H1 (cell line): Measurements from ENCODE around the gene CYP46A1. TPM values are rescaled to one million over a fixed set of nuclear protein-coding genes. Genes with fewer than 3 reads are reported as not detected.

ENCODE experiments used
- CTCF ChIA-PET: fragments of 300-600 bp; sonication (Branson Sonifier 250); formaldehyde crosslinking; loops from one replicate; lab custom pipeline; 2021; ENCODE audit not compliant: partially characterized antibody; lab: Charles Lee
- POLR2A ChIA-PET: fragments of 300-600 bp; sonication (Branson Sonifier 250); formaldehyde crosslinking; loops from one replicate; lab custom pipeline; 2021; ENCODE audit warnings: inconsistent platforms; ENCODE audit not compliant: partially characterized antibody; lab: Charles Lee
- DNase-seq, 2 experiments: peaks; one replicate each; pipeline versions ENCODE4 v3.0.0 to v3.0.0-alpha.2; 2010 to 2022; ENCODE audit warnings: low spot score in 2 of 2, low read depth in 1 of 2, mixed read lengths in 1 of 2
- FAIRE-seq: peaks from 2 replicates; lab custom pipeline; 2011; peaks lifted over from hg19 to GRCh38; lab: Jason Lieb, UNC
- H2AFZ ChIP-seq: 2 replicates; pipeline ENCODE4 v1.8.1; 2012; ENCODE audit warnings: low read length, inconsistent platforms
- H2AK5ac ChIP-seq: 2 replicates; pipeline ENCODE4 v1.6.1; 2013; ENCODE audit warnings: low read depth, low read length
- H2BK120ac ChIP-seq: replicated peaks from 2 replicates; pipeline ENCODE3; 2013; ENCODE audit warnings: low read depth, low read length, inconsistent platforms
- H2BK12ac ChIP-seq: 2 replicates; pipeline ENCODE4 v1.6.1; 2013; ENCODE audit warnings: low read depth, low read length
- H2BK15ac ChIP-seq: 2 replicates; pipeline ENCODE4 v1.6.1; 2013; ENCODE audit warnings: low read length
- H2BK20ac ChIP-seq: 2 replicates; pipeline ENCODE4 v1.6.1; 2013; ENCODE audit warnings: low read length
- H2BK5ac ChIP-seq: 2 replicates; pipeline ENCODE4 v1.6.1; 2013; ENCODE audit warnings: low read depth, low read length
- H3K14ac ChIP-seq: 2 replicates; pipeline ENCODE4 v1.6.1; 2013; ENCODE audit warnings: inconsistent platforms; ENCODE audit not compliant: insufficient read length
- H3K18ac ChIP-seq: 2 replicates; pipeline ENCODE4 v1.6.1; 2013; ENCODE audit warnings: low read length; ENCODE audit errors: extremely low read depth
- H3K23ac ChIP-seq: 2 replicates; pipeline ENCODE4 v1.6.1; 2013; ENCODE audit warnings: inconsistent platforms; ENCODE audit not compliant: insufficient read length
- H3K23me2 ChIP-seq: 2 replicates; pipeline ENCODE4 v1.6.1; 2013; ENCODE audit warnings: low read depth, low read length
- H3K27ac ChIP-seq: 2 replicates; pipeline ENCODE4 v1.6.1; 2011; ENCODE audit warnings: low read depth, low read length, inconsistent platforms
- H3K27me3 ChIP-seq, 4 experiments: replicated peaks in 1 of 4; 1 replicate in 1 of 4; 2 replicates in 3 of 4; pipeline versions ENCODE4 v1.6.1 to v1.8.1; 2011 to 2013; ENCODE audit warnings: low read length in 3 of 4, mild to moderate bottlenecking in 3 of 4, inconsistent platforms in 2 of 4, mixed read lengths in 2 of 4, moderate library complexity in 1 of 4; ENCODE audit not compliant: control insufficient read depth in 3 of 4, insufficient read depth in 3 of 4; ENCODE audit errors: extremely low read depth in 1 of 4
- H3K36me3 ChIP-seq, 4 experiments: 2 replicates each; pipeline versions ENCODE4 v1.6.1 to v1.8.1; 2011 to 2013; ENCODE audit warnings: mild to moderate bottlenecking in 4 of 4, low read length in 3 of 4, moderate library complexity in 2 of 4, control low read depth in 1 of 4, inconsistent platforms in 1 of 4; ENCODE audit not compliant: insufficient read depth in 4 of 4, control insufficient read depth in 2 of 4
- H3K4ac ChIP-seq: replicated peaks from 2 replicates; pipeline ENCODE3; 2013; ENCODE audit warnings: low read length, low read depth, mixed read lengths, inconsistent platforms; ENCODE audit not compliant: insufficient read length
- H3K4me1 ChIP-seq, 4 experiments: replicated peaks in 1 of 4; 1 replicate in 1 of 4; 2 replicates in 3 of 4; pipeline versions ENCODE4 v1.6.1 to v1.8.1; 2011 to 2013; ENCODE audit warnings: low read length in 3 of 4, inconsistent platforms in 2 of 4, mixed read lengths in 1 of 4; ENCODE audit not compliant: insufficient read depth in 4 of 4, control insufficient read depth in 3 of 4
- H3K4me2 ChIP-seq, 2 experiments: 2 replicates each; pipeline versions ENCODE4 v1.6.1 to v1.8.1; 2011 to 2013; ENCODE audit warnings: low read depth in 2 of 2, low read length in 2 of 2, control low read depth in 1 of 2, inconsistent platforms in 1 of 2, mild to moderate bottlenecking in 1 of 2; ENCODE audit not compliant: insufficient read depth in 1 of 2
- H3K4me3 ChIP-seq, 4 experiments: fragments of 200-600, 300-600 bp in 1 of 4; sonication (generic), shearing (Covaris generic), sonication (Bioruptor Twin) in 1 of 4; 2 replicates each; pipeline versions ENCODE4 v1.5.1 to v1.8.1; 2011 to 2016; ENCODE audit warnings: low read length in 4 of 4, low read depth in 3 of 4, control low read depth in 2 of 4, inconsistent platforms in 2 of 4, mild to moderate bottlenecking in 2 of 4, mixed read lengths in 1 of 4, moderate library complexity in 1 of 4; ENCODE audit not compliant: insufficient read depth in 2 of 4; ENCODE audit errors: extremely low read depth in 1 of 4
- H3K56ac ChIP-seq: replicated peaks from 2 replicates; pipeline ENCODE3; 2013; ENCODE audit warnings: low read depth, mild to moderate bottlenecking, mixed read lengths, low read length, inconsistent platforms; ENCODE audit not compliant: insufficient read length
- H3K79me1 ChIP-seq: 2 replicates; pipeline ENCODE4 v1.6.1; 2013; ENCODE audit warnings: low read depth, low read length, control low read depth
- H3K79me2 ChIP-seq, 2 experiments: 2 replicates each; pipeline versions ENCODE4 v1.6.1 to v1.8.1; 2012 to 2013; ENCODE audit warnings: low read length in 2 of 2, mild to moderate bottlenecking in 2 of 2, inconsistent platforms in 1 of 2; ENCODE audit not compliant: insufficient read depth in 2 of 2, control insufficient read depth in 1 of 2
- H3K9ac ChIP-seq, 4 experiments: replicated peaks in 1 of 4; 1 replicate in 1 of 4; 2 replicates in 3 of 4; pipeline versions ENCODE4 v1.6.1 to v1.8.1; 2011 to 2013; ENCODE audit warnings: low read depth in 3 of 4, low read length in 3 of 4, control low read depth in 2 of 4, mild to moderate bottlenecking in 2 of 4, moderate library complexity in 2 of 4, inconsistent platforms in 1 of 4; ENCODE audit errors: extremely low read depth in 1 of 4
- H3K9me3 ChIP-seq, 2 experiments: 2 replicates each; pipeline versions ENCODE4 v1.6.1 to v1.8.1; 2012 to 2013; ENCODE audit warnings: mild to moderate bottlenecking in 2 of 2, moderate library complexity in 2 of 2, control low read depth in 1 of 2, inconsistent platforms in 1 of 2, low read depth in 1 of 2, low read length in 1 of 2, mixed read lengths in 1 of 2; ENCODE audit not compliant: insufficient read depth in 2 of 2
- H4K20me1 ChIP-seq, 2 experiments: replicated peaks in 1 of 2; 2 replicates each; pipeline versions ENCODE3 to v1.8.1; 2011 to 2013; ENCODE audit warnings: inconsistent platforms in 2 of 2, low read length in 2 of 2, mild to moderate bottlenecking in 1 of 2; ENCODE audit not compliant: insufficient read depth in 2 of 2, control insufficient read depth in 1 of 2
- H4K5ac ChIP-seq: 2 replicates; pipeline ENCODE4 v1.6.1; 2013; ENCODE audit warnings: low read length, low read depth, mixed read lengths, inconsistent platforms; ENCODE audit not compliant: insufficient read length
- H4K8ac ChIP-seq: 2 replicates; pipeline ENCODE4 v1.8.0; 2013; ENCODE audit warnings: mild to moderate bottlenecking, moderate library complexity, low read length, inconsistent platforms; ENCODE audit not compliant: insufficient read depth; ENCODE audit errors: extremely low read depth
- H4K91ac ChIP-seq: replicated peaks from 2 replicates; pipeline ENCODE3; 2013; ENCODE audit warnings: low read length, mixed read lengths, inconsistent platforms; ENCODE audit not compliant: insufficient read length
- ATF3 ChIP-seq: IDR thresholded peaks from 2 replicates; pipeline ENCODE4 v1.6.1; 2011; ENCODE audit warnings: low read depth, mild to moderate bottlenecking, low read length; ENCODE audit not compliant: insufficient read depth
- CEBPB ChIP-seq: IDR thresholded peaks from 2 replicates; pipeline ENCODE4 v1.6.1; 2012; ENCODE audit warnings: low read depth, low read length
- CTBP2 ChIP-seq: IDR thresholded peaks from 2 replicates; pipeline ENCODE4 v1.7.0; 2011; ENCODE audit warnings: borderline replicate concordance, mild to moderate bottlenecking, moderate library complexity, mixed read lengths, low read length; ENCODE audit not compliant: insufficient read depth, insufficient read length
- EGR1 ChIP-seq: IDR thresholded peaks from 2 replicates; pipeline ENCODE4 v1.6.1; 2011; ENCODE audit warnings: low read depth, low read length, borderline replicate concordance
- JUN ChIP-seq: IDR thresholded peaks from 2 replicates; pipeline ENCODE4 v1.6.1; 2011; ENCODE audit warnings: low read depth, mild to moderate bottlenecking, improper control_type of control experiment, low read length
- KDM4A ChIP-seq: IDR thresholded peaks from one replicate; pipeline ENCODE4 v1.7.1; 2012; ENCODE audit warnings: low read depth, mild to moderate bottlenecking, moderate library complexity, low read length, inconsistent platforms; ENCODE audit not compliant: severe bottlenecking
- MAX ChIP-seq: IDR thresholded peaks from 2 replicates; pipeline ENCODE4 v1.6.1; 2012; ENCODE audit warnings: inconsistent platforms
- RBBP5 ChIP-seq: IDR thresholded peaks from 2 replicates; pipeline ENCODE4 v1.7.1; 2012; ENCODE audit warnings: low read depth, mild to moderate bottlenecking, inconsistent platforms, low read length, moderate library complexity, borderline replicate concordance
- RFX5 ChIP-seq: IDR thresholded peaks from 2 replicates; pipeline ENCODE4 v1.6.1; 2011; ENCODE audit warnings: low read depth, low read length, improper control_type of control experiment, borderline replicate concordance
- TBP ChIP-seq: IDR thresholded peaks from 2 replicates; pipeline ENCODE4 v1.6.1; 2011; ENCODE audit warnings: low read depth, low read length, improper control_type of control experiment
- TCF12 ChIP-seq: IDR thresholded peaks from 2 replicates; pipeline ENCODE4 v1.6.1; 2011; ENCODE audit warnings: low read depth, mild to moderate bottlenecking, low read length
- WGBS, 2 experiments: shearing (Covaris generic) in 1 of 2; methylation state at CpG; one replicate each; pipeline versions ENCODE4 v1.1.6 to v1.1.7; 2013 to 2015; ENCODE audit warnings: low lambda C conversion rate in 2 of 2, mixed read lengths in 2 of 2, inconsistent platforms in 1 of 2, low coverage in 1 of 2, missing lambda C conversion rate in 1 of 2; ENCODE audit not compliant: insufficient replicate concordance in 2 of 2, insufficient coverage in 1 of 2, insufficient read length in 1 of 2; ENCODE audit errors: extremely low coverage in 1 of 2, missing lambda C conversion rate in 1 of 2; 5-methylcytosine and 5-hydroxymethylcytosine counted together
- polyA plus RNA-seq, 7 experiments: library from polyadenylated mRNA; depleted of rRNA in 3 of 7; stranded (reverse) in 5 of 7; unstranded in 2 of 7; fragments of >200 nt in 5 of 7; fragments of 200-250 nt in 2 of 7; gene quantifications; 1 replicate in 5 of 7; 2 replicates in 1 of 7; 4 replicates in 1 of 7; pipeline versions ENCODE4 v1.2.1 to v1.2.3, GENCODE V29; 2011 to 2013; ENCODE audit warnings: missing spikeins in 2 of 7, mixed read lengths in 2 of 7
- total RNA-seq: library from RNA; stranded (reverse); fragmentation: NEBNext Ultra II Directional; extraction: Animal tissue kit (Norgen Biotek cat#: 25700); gene quantifications from 2 replicates; pipeline ENCODE4 v1.2.1, GENCODE V29; 2021

The CYP46A1 gene
- total and polyA plus RNA-seq, 2 of the 8 experiments (the other 6 are each of a cell fraction or from before 2014, with no cell fraction given): 0.41 to 1.3 TPM

GRCh38 chr14:99644035-99644587 is 40.0 kb upstream of the CYP46A1 start:
- 0 out of 2 replicates have a peak overlapping the region, but pooled peaks have one; percentile 72 for H2BK20ac ChIP-seq
- H3K9ac ChIP-seq: no peak overlapping the region
- H3K4me2 ChIP-seq: peak overlapping the region; percentile 55 to 88
- H3K23me2 ChIP-seq: peaks cover 10% of the 10 kb centered on the region; the same call in 1 of the 2 replicates
- no peak overlapping the region for H4K5ac ChIP-seq
- peak overlapping the region; percentile 10 for H4K91ac ChIP-seq
- no peaks in the 10 kb centered on the region for H3K79me1 ChIP-seq
- peak overlapping the region; percentile 57; the same call in 1 of the 2 replicates for H2AFZ ChIP-seq
- no peaks in the 10 kb centered on the region for H4K20me1 ChIP-seq
- H3K9me3 ChIP-seq: no peaks in the 10 kb centered on the region
- peak overlapping the region; percentile 40 to 75 (median 56); a peak in 6 of 8 replicates for H3K4me3 ChIP-seq
- no peak overlapping the region for H3K56ac ChIP-seq
- peak overlapping the region; percentile 75; the same call in 1 of the 2 replicates for H2BK12ac ChIP-seq
- H2BK120ac ChIP-seq: no peak overlapping the region
- H3K27ac ChIP-seq: no peak overlapping the region
- peaks cover 0 to 30% (median 22%) of the 10 kb centered on the region in 4 experiments; a peak in 6 of 7 replicates for H3K27me3 ChIP-seq
- H2BK15ac ChIP-seq: 0 out of 2 replicates have a peak overlapping the region, but pooled peaks have one; percentile 46
- no peak for DNase-seq
- 69% methylated on average over 8 of the region's 11 CpGs; no CpG with 5 or more reads in 1 of the 2 experiments for WGBS, 2 experiments
- ChIA-PET POLR2A (interaction anchor here (1.6 kb wide), 1 partner anchor 129 kb away, joined by 3 read pairs; no protein-coding TSS in a partner anchor), CTCF (interaction anchor here (0.8 to 4.7 kb wide), 5 partner anchors 14 to 125 kb away, joined by 3 to 13 read pairs (median 6); no protein-coding TSS in a partner anchor)
- no peaks in the 10 kb centered on the region for H3K36me3 ChIP-seq
- no peak overlapping the region for H2BK5ac ChIP-seq
- H3K79me2 ChIP-seq: no peaks in the 10 kb centered on the region
- no peak overlapping the region for H3K4ac ChIP-seq
- no peak overlapping the region for H3K23ac ChIP-seq
- FAIRE-seq: no peak
- peaks cover 0 to 14% (median 5%) of the 10 kb centered on the region in 4 experiments; a peak in 5 of 7 replicates for H3K4me1 ChIP-seq
- no peak overlapping the region for H3K14ac ChIP-seq
- peak overlapping the region; percentile 93; the same call in 1 of the 2 replicates for H4K8ac ChIP-seq
- H2AK5ac ChIP-seq: no peak overlapping the region
- peak overlapping the region; percentile 51 for H3K18ac ChIP-seq
- no peak for TF ChIP-seq MAX
- TF ChIP-seq ATF3: no peak
- TF ChIP-seq KDM4A: no peak
- TF ChIP-seq CEBPB: no peak
- TF ChIP-seq RBBP5: no peak
- no peak for TF ChIP-seq TBP
- TF ChIP-seq EGR1: no peak
- no peak for TF ChIP-seq RFX5
- TF ChIP-seq CTBP2: no peak
- TF ChIP-seq TCF12: no peak
- no peak for TF ChIP-seq JUN
